Caco-2 (cell line): ENCODE data around the gene TBK1. TPM values are rescaled to one million over a fixed set of nuclear protein-coding genes. Genes with fewer than 3 reads are reported as not detected.
A peak's percentile ranks its signal among the peaks of the same experiment; 100 is the strongest.

Source experiments
- BruUV-seq: library from RNA; stranded (reverse); fragments of 400-500 nt; replicated peaks from 2 replicates; lab custom pipeline; 2021; lab: Mats Ljungman, UMichigan
- CTCF ChIA-PET: fragments of 300-600 bp; sonication (Branson Sonifier 250); formaldehyde crosslinking; loops from one replicate; lab custom pipeline; 2022; ENCODE audit warnings: antibody characterized with exemption; lab: Charles Lee
- POLR2A ChIA-PET: fragments of 300-600 bp; sonication (Branson Sonifier 250); formaldehyde crosslinking; loops from one replicate; lab custom pipeline; 2022; ENCODE audit warnings: antibody characterized with exemption; lab: Charles Lee
- DNase-seq, 2 experiments: peaks; one replicate each; pipeline versions ENCODE4 v3.0.0 to v3.0.0-alpha.2; 2020 to 2022
- H3K27me3 ChIP-seq: replicated peaks from 2 replicates; pipeline ENCODE4 v1.6.0; 2011; ENCODE audit warnings: low read length; ENCODE audit not compliant: control insufficient read depth, insufficient read depth
- H3K36me3 ChIP-seq: 2 replicates; pipeline ENCODE4 v1.5.1; 2011; ENCODE audit warnings: low read length; ENCODE audit not compliant: control insufficient read depth, insufficient read depth
- H3K4me1 ChIP-seq: fragments of 250-450 bp; sonication (Bioruptor Pico); 2 replicates; pipeline ENCODE4 v1.5.1; 2020; ENCODE audit warnings: mild to moderate bottlenecking
- H3K4me3 ChIP-seq: 2 replicates; pipeline ENCODE4 v1.5.1; 2011; ENCODE audit warnings: low read depth, mild to moderate bottlenecking, control low read depth, low read length
- H3K9me3 ChIP-seq: fragments of 250-450 bp; sonication (Bioruptor Pico); 2 replicates; pipeline ENCODE4 v1.5.1; 2020; ENCODE audit warnings: mild to moderate bottlenecking, moderate library complexity
- H3K27ac Mint-ChIP-seq: one replicate; pipeline ENCODE4 v1.8.0; 2022; ENCODE audit warnings: mixed read lengths; ENCODE audit not compliant: unreplicated experiment
- H3K27me3 Mint-ChIP-seq: one replicate; pipeline ENCODE4 v1.8.0; 2022; ENCODE audit warnings: mixed read lengths; ENCODE audit not compliant: insufficient read depth, unreplicated experiment
- H3K36me3 Mint-ChIP-seq: one replicate; pipeline ENCODE4 v1.8.0; 2022; ENCODE audit warnings: mild to moderate bottlenecking, mixed read lengths; ENCODE audit not compliant: insufficient read depth, unreplicated experiment
- H3K4me1 Mint-ChIP-seq: one replicate; pipeline ENCODE4 v1.8.0; 2022; ENCODE audit warnings: low read depth, mixed read lengths; ENCODE audit not compliant: unreplicated experiment
- H3K4me3 Mint-ChIP-seq: one replicate; pipeline ENCODE4 v1.8.0; 2022; ENCODE audit warnings: mild to moderate bottlenecking, moderate library complexity, mixed read lengths; ENCODE audit not compliant: unreplicated experiment
- H3K9me3 Mint-ChIP-seq: one replicate; pipeline ENCODE4 v1.8.0; 2022; ENCODE audit warnings: mixed read lengths; ENCODE audit not compliant: unreplicated experiment
- intact Hi-C: fragments of 100-400 bp; cut with micrococcal nuclease; formaldehyde crosslinking; loops from one replicate; pipeline ENCODE4 v1.10.0; 2022; ENCODE audit not compliant: unreplicated experiment
- total RNA-seq: library from RNA; stranded (reverse); gene quantifications from 2 replicates; pipeline ENCODE4 v1.2.3, GENCODE V29; 2022
- TF ChIP-seq, protein P1 (sequence below), 2 experiments: fragments of 200-600 bp in 1 of 2; IDR thresholded peaks; 1 replicate in 1 of 2; 2 replicates in 1 of 2; pipeline versions ENCODE4 v1.5.1 to v1.8.0; 2011 to 2022; ENCODE audit warnings: antibody characterized with exemption in 1 of 2, control low read depth in 1 of 2, inconsistent platforms in 1 of 2, low read depth in 1 of 2, low read length in 1 of 2, mild to moderate bottlenecking in 1 of 2, moderate library complexity in 1 of 2; ENCODE audit not compliant: insufficient read depth in 1 of 2, severe bottlenecking in 1 of 2, unreplicated experiment in 1 of 2

TBK1 gene
- total RNA-seq, 1 experiment from 2014 or later = 21.6 TPM

DNA sequence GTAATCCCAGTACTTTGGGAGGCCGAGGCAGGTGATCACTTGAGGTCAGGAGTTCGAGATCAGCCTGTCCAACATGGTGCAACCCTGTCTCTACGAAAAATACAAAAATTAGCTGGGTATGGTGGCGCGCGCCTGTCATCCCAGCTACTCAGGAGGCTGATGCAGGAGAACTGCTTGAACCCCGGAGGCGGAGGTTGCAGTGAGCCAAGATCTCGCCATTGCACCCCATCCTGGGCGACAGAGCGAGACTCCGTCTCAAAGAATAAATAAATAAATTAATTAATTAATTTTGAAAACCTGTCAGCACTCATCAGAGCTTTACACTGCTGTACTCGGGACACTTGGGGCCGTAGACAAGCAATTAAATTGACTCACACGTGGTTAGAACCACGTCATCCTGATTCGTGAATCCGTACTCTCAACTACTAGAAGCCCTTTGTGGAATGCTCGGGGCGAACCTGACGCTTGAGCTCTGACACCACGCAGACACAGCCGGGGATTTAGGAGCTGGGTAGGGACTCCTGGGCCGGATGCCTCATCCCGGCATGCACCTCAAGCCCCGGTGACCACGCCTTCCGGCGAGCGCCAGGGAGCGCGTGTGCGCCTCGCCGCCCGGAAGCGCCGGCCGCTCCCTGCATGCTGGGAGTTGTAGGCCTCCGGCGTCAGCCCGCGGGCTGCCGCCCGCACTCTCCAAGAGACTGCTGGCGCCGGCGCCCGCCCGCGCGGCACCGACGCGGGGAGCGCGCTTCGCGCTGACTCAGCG is 48.0 kb upstream of the TBK1 start, which contains the start of gene XPOT:
TSS of gene XPOT (plus strand) at position 686 of the 763 bp plus-strand sequence. CDS start 5,644 bp downstream, outside the sequence.
- CTCF ChIA-PET = interaction anchor here (1.3 kb wide), 1 partner anchor 294 kb away, joined by 3 read pairs; no protein-coding TSS in a partner anchor
- BruUV-seq = TSS peak; percentile 89
- TF ChIP-seq, protein P1, sequence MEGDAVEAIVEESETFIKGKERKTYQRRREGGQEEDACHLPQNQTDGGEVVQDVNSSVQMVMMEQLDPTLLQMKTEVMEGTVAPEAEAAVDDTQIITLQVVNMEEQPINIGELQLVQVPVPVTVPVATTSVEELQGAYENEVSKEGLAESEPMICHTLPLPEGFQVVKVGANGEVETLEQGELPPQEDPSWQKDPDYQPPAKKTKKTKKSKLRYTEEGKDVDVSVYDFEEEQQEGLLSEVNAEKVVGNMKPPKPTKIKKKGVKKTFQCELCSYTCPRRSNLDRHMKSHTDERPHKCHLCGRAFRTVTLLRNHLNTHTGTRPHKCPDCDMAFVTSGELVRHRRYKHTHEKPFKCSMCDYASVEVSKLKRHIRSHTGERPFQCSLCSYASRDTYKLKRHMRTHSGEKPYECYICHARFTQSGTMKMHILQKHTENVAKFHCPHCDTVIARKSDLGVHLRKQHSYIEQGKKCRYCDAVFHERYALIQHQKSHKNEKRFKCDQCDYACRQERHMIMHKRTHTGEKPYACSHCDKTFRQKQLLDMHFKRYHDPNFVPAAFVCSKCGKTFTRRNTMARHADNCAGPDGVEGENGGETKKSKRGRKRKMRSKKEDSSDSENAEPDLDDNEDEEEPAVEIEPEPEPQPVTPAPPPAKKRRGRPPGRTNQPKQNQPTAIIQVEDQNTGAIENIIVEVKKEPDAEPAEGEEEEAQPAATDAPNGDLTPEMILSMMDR (IDR thresholded peaks at IDR 0.05; ENCODE audit: insufficient read depth in 1 of 2, low read depth in 1 of 2, low read length in 1 of 2, severe bottlenecking in 1 of 2, unreplicated experiment in 1 of 2) = no peak

DNA sequence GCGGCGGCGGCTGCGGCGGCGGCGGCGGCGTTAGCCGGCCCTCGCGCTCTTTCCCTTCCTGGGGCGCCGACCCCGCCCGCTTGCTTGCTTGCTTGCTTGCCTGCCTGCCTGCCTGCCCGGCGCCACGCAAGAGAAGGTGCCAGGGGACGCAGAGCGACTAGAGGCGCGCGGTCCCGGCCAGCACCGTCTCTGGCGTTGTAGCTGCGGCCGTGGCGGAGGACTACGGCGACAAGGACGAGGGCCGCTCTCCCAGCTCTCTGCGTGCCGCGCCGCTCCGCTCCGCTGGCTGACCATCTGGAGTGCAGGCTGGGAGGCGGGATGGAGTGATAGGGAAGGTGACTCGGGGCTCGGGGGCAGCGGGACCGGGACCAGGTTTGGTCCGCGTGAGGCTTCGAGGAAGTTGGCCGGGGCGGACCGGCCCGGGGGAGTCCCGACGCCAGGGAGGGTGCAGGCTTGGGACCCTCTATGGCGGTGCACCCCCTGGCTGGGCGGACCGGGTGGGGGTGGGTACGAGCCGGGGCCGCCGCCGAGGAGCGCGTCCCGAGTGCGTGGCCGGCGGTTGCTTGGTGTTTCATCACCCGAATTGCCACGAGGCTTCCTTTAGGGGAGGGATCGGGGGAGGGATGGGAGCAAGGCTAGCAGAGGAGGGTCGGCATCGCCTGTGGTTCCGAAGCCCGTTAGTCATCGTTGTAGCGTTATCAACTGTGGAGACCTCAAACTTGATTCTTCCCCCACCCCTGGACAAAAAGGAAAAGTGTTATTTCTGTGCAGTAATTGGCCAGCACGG is 47.3 kb upstream of the TBK1 start:
- Mint-ChIP-seq H3K4me1 (peaks cover 7% of the 10 kb centered on the region), H3K4me3 (peak overlapping the region; percentile 91), H3K27ac (peak overlapping the region; percentile 99), H3K9me3 (no peaks in the 10 kb centered on the region), H3K27me3 (no peaks in the 10 kb centered on the region), H3K36me3 (peaks cover 56% of the 10 kb centered on the region)
- ChIA-PET CTCF (interaction anchor here (1.3 kb wide), 1 partner anchor 293 kb away, joined by 3 read pairs; no protein-coding TSS in a partner anchor), POLR2A (interaction anchor here (0.6 to 2.1 kb wide), 7 partner anchors 11 to 560 kb away, joined by 3 to 17 read pairs (median 4); partner anchors contain the start of gene KICS2)
- no TSS peak for BruUV-seq
- Histone ChIP-seq H3K36me3 (peaks cover 2% of the 10 kb centered on the region; the same call in 1 of the 2 replicates), H3K9me3 (no peaks in the 10 kb centered on the region), H3K4me3 (peak overlapping the region; percentile 95), H3K4me1 (no peaks in the 10 kb centered on the region), H3K27me3 (no peaks in the 10 kb centered on the region)
- DNase-seq = peak; percentile 84 to 90
- TF ChIP-seq, protein P1 (IDR thresholded peaks at IDR 0.05; ENCODE audit: insufficient read depth in 1 of 2, low read depth in 1 of 2, low read length in 1 of 2, severe bottlenecking in 1 of 2, unreplicated experiment in 1 of 2) = no peak
- intact Hi-C loops = loop anchor here (1.0 to 5.0 kb wide), 4 partner anchors 48 to 559 kb away; partner anchors contain the start of gene TBK1

More for the DNA sequence above, 48.0 kb upstream of the TBK1 start, which contains the start of gene XPOT:
- peak; percentile 96 for DNase-seq
- peaks cover 48% of the 10 kb centered on the region for H3K36me3 Mint-ChIP-seq
- peak within 1 kb of the TSS; percentile 91 for H3K4me3 Mint-ChIP-seq
- peaks cover 2% of the 10 kb centered on the region; the same call in 1 of the 2 replicates for H3K36me3 ChIP-seq
- POLR2A ChIA-PET = interaction anchor here (0.5 to 2.1 kb wide), 8 partner anchors 10 to 559 kb away, joined by 3 to 17 read pairs (median 4); partner anchors contain the start of gene KICS2
- H3K9me3 Mint-ChIP-seq = no peaks in the 10 kb centered on the region
- H3K4me1 ChIP-seq = no peaks in the 10 kb centered on the region
- no peaks in the 10 kb centered on the region for H3K27me3 ChIP-seq
- H3K9me3 ChIP-seq = no peaks in the 10 kb centered on the region
- H3K27me3 Mint-ChIP-seq = no peaks in the 10 kb centered on the region
- peaks cover 7% of the 10 kb centered on the region for H3K4me1 Mint-ChIP-seq
- intact Hi-C loops = loop anchor here (1.0 kb wide), 3 partner anchors 80 to 559 kb away; no protein-coding TSS in a partner anchor
- H3K27ac Mint-ChIP-seq = peak within 1 kb of the TSS; percentile 99
- H3K4me3 ChIP-seq = peak within 1 kb of the TSS; percentile 95
